Upper lobe of left lung (tissue), 4 donors: ENCODE results near the gene AHSA1.
A peak's percentile ranks its signal among the peaks of the same experiment; 100 is the strongest.

Experiments
- EP300 ChIP-seq, 4 donors: sonication (generic); formaldehyde crosslinking; IDR thresholded peaks; one replicate each; pipeline ENCODE4 v1.5.1; 2017; ENCODE audit warnings: antibody characterized with exemption in 4 of 4, control low read depth in 2 of 4
- POLR2A ChIP-seq, 4 donors: fragments of 450-650 bp; IDR thresholded peaks; one replicate each; pipeline ENCODE4 v1.5.1; 2016 to 2017; ENCODE audit warnings: antibody characterized with exemption in 4 of 4, mild to moderate bottlenecking in 2 of 4
- POLR2AphosphoS5 ChIP-seq, 2 donors: sonication (generic); formaldehyde crosslinking; IDR thresholded peaks; one replicate each; pipeline ENCODE4 v1.5.1; 2017; ENCODE audit warnings: antibody characterized with exemption in 2 of 2
- TF ChIP-seq, protein P1 (sequence below), 6 experiments: fragments of 450-650 bp in 4 of 6; fragments of 200-600 bp in 2 of 6; sonication (generic) in 2 of 6; IDR thresholded peaks; one replicate each; pipeline ENCODE4 v1.5.1; 2016 to 2019; ENCODE audit warnings: antibody characterized with exemption in 6 of 6

DNA sequence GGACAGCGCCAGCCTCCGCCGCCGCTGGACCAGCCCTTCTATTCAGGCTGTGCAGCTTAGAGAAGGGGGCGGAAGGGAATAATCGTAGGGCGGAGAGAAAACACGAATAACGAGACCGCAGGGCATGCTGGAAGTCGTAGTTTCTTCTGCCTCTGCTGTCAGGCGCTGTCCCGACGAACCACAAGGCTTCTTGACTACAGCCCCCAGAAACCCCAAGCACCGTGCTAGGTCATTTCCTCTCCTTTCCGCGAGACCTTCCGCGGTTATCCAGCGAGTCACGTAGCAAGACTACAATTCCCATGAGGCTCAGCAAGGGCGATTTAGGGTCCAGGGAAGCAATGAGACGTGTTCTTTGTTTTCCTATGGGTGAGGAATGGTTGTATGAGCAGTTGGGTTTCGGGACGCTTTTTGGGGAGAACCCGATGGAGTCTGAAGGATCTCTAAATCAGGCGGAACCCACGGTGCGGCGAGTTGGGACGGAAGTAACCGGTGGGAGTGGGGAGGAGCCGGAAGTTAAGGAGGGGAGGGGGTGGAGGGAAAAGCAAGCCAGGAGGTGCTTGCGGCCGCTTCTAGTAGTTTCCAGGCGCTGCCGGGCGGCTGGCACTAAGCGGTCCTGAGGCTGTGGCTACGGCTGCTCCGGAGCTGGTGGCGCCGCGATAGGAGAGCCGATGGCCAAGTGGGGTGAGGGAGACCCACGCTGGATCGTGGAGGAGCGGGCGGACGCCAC is at the start of gene AHSA1, which contains the start of gene VIPAS39:
- TF ChIP-seq POLR2A (IDR thresholded peaks at IDR 0.05) (peak in 3 of 4 donors; percentile 53 to 62 (median 59)), POLR2AphosphoS5 (IDR thresholded peaks at IDR 0.05) (peak in 1 of 2 donors; percentile 87), EP300 (IDR thresholded peaks at IDR 0.05) (no peak)
- TF ChIP-seq, protein P1, sequence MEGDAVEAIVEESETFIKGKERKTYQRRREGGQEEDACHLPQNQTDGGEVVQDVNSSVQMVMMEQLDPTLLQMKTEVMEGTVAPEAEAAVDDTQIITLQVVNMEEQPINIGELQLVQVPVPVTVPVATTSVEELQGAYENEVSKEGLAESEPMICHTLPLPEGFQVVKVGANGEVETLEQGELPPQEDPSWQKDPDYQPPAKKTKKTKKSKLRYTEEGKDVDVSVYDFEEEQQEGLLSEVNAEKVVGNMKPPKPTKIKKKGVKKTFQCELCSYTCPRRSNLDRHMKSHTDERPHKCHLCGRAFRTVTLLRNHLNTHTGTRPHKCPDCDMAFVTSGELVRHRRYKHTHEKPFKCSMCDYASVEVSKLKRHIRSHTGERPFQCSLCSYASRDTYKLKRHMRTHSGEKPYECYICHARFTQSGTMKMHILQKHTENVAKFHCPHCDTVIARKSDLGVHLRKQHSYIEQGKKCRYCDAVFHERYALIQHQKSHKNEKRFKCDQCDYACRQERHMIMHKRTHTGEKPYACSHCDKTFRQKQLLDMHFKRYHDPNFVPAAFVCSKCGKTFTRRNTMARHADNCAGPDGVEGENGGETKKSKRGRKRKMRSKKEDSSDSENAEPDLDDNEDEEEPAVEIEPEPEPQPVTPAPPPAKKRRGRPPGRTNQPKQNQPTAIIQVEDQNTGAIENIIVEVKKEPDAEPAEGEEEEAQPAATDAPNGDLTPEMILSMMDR (IDR thresholded peaks at IDR 0.05), result no peak
